ENCODE measurements around the gene SDF4.

DNA sequence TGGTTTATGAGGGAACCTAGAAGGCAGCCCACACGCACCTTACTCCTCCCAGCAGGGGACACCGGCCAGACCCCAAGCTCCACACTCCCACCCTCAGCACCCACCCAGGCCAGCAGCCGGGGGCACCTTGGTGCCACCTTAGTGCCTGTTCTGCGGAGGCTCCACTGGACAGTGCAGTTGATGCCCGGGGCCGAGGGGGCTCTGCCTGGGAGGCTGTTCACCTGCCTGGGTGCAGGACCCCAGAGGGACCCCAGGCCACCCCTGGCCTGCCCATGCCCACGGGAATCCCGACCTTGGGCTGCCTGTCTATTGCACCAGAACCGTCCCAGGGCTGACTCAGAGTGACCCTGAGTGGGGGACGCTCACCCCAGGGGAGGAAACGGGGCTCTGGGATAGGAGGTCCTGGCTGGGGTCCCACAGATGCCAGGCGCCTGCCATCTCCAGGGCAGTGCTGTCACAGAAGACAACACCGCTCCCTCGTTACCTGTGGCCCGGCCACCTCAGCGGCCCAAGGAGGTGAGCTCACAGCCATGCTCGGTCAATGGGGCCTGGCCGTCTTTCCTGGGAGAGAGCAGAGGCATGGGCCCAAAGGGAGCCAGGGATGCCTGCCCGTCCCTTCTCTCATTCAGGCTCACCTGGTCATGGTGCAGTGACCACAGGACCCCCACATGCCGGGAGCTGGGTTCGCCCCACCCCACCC lies 49.1 kb upstream of the SDF4 start:
- TF ChIP-seq, protein P1, sequence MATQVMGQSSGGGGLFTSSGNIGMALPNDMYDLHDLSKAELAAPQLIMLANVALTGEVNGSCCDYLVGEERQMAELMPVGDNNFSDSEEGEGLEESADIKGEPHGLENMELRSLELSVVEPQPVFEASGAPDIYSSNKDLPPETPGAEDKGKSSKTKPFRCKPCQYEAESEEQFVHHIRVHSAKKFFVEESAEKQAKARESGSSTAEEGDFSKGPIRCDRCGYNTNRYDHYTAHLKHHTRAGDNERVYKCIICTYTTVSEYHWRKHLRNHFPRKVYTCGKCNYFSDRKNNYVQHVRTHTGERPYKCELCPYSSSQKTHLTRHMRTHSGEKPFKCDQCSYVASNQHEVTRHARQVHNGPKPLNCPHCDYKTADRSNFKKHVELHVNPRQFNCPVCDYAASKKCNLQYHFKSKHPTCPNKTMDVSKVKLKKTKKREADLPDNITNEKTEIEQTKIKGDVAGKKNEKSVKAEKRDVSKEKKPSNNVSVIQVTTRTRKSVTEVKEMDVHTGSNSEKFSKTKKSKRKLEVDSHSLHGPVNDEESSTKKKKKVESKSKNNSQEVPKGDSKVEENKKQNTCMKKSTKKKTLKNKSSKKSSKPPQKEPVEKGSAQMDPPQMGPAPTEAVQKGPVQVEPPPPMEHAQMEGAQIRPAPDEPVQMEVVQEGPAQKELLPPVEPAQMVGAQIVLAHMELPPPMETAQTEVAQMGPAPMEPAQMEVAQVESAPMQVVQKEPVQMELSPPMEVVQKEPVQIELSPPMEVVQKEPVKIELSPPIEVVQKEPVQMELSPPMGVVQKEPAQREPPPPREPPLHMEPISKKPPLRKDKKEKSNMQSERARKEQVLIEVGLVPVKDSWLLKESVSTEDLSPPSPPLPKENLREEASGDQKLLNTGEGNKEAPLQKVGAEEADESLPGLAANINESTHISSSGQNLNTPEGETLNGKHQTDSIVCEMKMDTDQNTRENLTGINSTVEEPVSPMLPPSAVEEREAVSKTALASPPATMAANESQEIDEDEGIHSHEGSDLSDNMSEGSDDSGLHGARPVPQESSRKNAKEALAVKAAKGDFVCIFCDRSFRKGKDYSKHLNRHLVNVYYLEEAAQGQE (tag by site-specific recombination; IDR thresholded peaks at IDR 0.05), result no peak
- TF ChIP-seq IKZF3 (tag by site-specific recombination; IDR thresholded peaks at IDR 0.05) (no peak), ZNF223 (tag by site-specific recombination; IDR thresholded peaks at IDR 0.05) (no peak)
- TF ChIP-seq, protein P2, sequence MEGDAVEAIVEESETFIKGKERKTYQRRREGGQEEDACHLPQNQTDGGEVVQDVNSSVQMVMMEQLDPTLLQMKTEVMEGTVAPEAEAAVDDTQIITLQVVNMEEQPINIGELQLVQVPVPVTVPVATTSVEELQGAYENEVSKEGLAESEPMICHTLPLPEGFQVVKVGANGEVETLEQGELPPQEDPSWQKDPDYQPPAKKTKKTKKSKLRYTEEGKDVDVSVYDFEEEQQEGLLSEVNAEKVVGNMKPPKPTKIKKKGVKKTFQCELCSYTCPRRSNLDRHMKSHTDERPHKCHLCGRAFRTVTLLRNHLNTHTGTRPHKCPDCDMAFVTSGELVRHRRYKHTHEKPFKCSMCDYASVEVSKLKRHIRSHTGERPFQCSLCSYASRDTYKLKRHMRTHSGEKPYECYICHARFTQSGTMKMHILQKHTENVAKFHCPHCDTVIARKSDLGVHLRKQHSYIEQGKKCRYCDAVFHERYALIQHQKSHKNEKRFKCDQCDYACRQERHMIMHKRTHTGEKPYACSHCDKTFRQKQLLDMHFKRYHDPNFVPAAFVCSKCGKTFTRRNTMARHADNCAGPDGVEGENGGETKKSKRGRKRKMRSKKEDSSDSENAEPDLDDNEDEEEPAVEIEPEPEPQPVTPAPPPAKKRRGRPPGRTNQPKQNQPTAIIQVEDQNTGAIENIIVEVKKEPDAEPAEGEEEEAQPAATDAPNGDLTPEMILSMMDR (tag by site-specific recombination; IDR thresholded peaks at IDR 0.05), result no peak
